Bronchial epithelial cell (primary cell): ENCODE results near the gene MICAL2. TPM values are rescaled to one million over a fixed set of nuclear protein-coding genes. Genes with fewer than 3 reads are reported as not detected.

Experiments
- DNase-seq: peaks from one replicate; pipeline ENCODE4 v3.0.0-alpha.2; 2010; ENCODE audit warnings: low read depth
- FAIRE-seq: peaks from 2 replicates; lab custom pipeline; 2011; peaks lifted over from hg19 to GRCh38; lab: Jason Lieb, UNC
- H3K27me3 ChIP-seq: 2 replicates; pipeline ENCODE4 v1.5.1; 2011; ENCODE audit warnings: low read length; ENCODE audit not compliant: control insufficient read depth, insufficient read depth
- H3K36me3 ChIP-seq: 2 replicates; pipeline ENCODE4 v1.5.1; 2011; ENCODE audit warnings: low read length; ENCODE audit not compliant: control insufficient read depth, insufficient read depth
- H3K4me3 ChIP-seq: 2 replicates; pipeline ENCODE4 v1.5.1; 2011; ENCODE audit warnings: mild to moderate bottlenecking, low read depth, low read length, control low read depth
- CTCF ChIP-seq: IDR thresholded peaks from 2 replicates; pipeline ENCODE4 v1.5.1; 2011; ENCODE audit warnings: mild to moderate bottlenecking, moderate library complexity, low read length, control low read depth, inconsistent platforms; ENCODE audit not compliant: insufficient read depth, severe bottlenecking
- total RNA-seq: library from RNA; depleted of rRNA; stranded (reverse); fragments of >200 nt; gene quantifications from 2 replicates; pipeline ENCODE4 v1.2.1, GENCODE V29; 2014

MICAL2 gene
- total RNA-seq, 1 donor from 2014 or later: 75.0 TPM

DNA sequence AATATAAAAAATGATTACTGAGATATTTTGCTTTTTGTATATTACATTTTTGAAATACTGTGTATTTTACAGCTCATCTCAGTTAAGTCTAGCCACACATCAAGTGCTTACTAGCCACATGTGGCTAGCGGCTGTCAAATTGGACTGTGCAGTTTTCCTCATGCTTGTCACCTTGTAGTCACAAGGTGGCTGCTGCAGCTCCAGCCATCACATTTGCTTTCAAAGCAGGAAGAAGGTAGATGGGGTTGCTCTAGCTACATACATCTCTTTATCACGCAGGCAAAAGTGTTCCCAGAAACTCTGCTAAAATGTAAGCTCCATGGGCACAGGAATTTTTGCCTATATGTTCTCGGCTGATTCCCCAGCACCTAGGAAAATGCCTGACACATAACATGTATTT, 61.5 kb downstream of the MICAL2 start:
- FAIRE-seq (no peak), DNase-seq (no peak)
- TF ChIP-seq CTCF: no peak
- Histone ChIP-seq H3K36me3 (peaks cover 2% of the 10 kb centered on the region), H3K4me3 (no peak overlapping the region), H3K27me3 (no peaks in the 10 kb centered on the region)

DNA sequence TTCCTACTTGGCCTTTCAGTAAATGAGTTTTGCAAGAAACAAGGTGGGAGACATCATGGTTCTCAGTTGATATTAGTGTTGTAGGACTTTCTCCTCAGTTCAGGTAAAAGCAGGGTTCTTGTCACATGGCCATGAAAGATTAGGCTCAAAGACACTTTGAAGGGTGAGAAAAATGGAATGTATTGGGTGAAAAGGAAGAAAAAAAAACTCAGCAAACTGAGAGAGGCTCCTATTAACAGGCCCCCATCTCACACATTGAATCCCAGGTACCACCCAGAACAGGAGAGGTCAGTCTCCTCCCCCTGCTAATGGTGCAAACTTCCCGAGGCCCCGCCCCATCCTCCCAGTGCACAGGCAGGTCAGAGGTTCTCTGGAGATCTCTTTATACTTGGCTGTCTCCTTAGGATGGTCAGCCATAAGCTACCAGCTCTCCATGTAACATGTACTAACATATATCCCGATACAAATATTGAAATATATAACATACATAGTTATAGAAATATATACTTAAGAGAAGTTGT, 62.2 kb downstream of the MICAL2 start:
- Histone ChIP-seq H3K27me3 (no peaks in the 10 kb centered on the region), H3K36me3 (peaks cover 2% of the 10 kb centered on the region), H3K4me3 (no peak overlapping the region)
- DNase-seq (no peak), FAIRE-seq (no peak)
- no peak for TF ChIP-seq CTCF

GRCh38 chr11:12173111-12173510, 62.7 kb downstream of the MICAL2 start:
- no peak for TF ChIP-seq CTCF
- Histone ChIP-seq H3K27me3 (no peaks in the 10 kb centered on the region), H3K36me3 (peaks cover 2% of the 10 kb centered on the region), H3K4me3 (no peak overlapping the region)
- DNase-seq (no peak), FAIRE-seq (no peak)

- no peak for DNase-seq
- Histone ChIP-seq H3K36me3 (peaks cover 2% of the 10 kb centered on the region), H3K4me3 (no peak overlapping the region), H3K27me3 (no peaks in the 10 kb centered on the region)
- FAIRE-seq: no peak
- TF ChIP-seq CTCF: no peak
Measured at GRCh38 chr11:12174128-12174476, 63.7 kb downstream of the MICAL2 start.

DNA sequence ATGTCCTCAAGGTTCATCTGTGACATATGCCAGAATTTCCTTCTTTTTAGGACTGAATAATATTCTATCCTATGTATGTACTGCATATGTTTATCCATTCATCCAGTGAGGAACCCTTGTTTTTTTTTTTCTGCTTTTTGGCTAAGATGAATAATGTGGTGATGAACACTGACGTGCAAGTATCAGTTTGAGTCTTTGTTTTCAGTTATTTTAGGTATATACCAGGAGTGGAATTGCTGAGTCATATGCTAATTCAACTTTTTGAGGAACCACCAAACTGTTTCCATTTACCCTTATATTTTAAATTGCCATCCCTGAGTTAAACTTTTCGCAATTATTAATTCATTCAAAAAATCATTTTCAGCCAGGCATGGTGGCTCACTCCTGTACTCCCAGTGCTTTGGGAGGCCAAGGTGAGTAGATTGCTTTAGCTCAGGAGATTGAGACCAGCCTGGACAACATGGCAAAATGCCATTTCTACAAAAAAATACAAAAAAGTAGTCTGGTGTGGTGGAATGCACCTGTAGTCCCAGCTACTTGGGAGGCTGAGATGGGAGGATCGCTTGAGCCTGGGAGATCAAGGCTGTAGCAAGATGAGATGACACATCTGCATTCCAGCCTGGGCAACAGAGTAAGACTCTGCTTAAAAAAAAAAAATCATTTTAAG, 64.2 kb downstream of the MICAL2 start:
- Histone ChIP-seq H3K27me3 (no peaks in the 10 kb centered on the region), H3K36me3 (peaks cover 2% of the 10 kb centered on the region), H3K4me3 (no peak overlapping the region)
- no peak for FAIRE-seq
- no peak for TF ChIP-seq CTCF
- peak; percentile 88 for DNase-seq
